Measurements from ENCODE around the gene SLX9.

- no peak for TF ChIP-seq POLR2A (IDR thresholded peaks at IDR 0.05; ENCODE audit: low read length)
- no peak for TF ChIP-seq GATA1 (IDR thresholded peaks at IDR 0.05; ENCODE audit: low read depth, low read length)
Observed at GRCh38 chr21:45004481-45005247, 64.8 kb downstream of the SLX9 start.

Data from erythroblast (primary cell).